Loucy (cell line): Measurements from ENCODE around the gene ADAMTS6.

Experiments used
- H2AFZ ChIP-seq: fragments of 200-600 bp; sonication (generic); 2 replicates; pipeline ENCODE4 v1.6.0; 2016; ENCODE audit warnings: antibody characterized with exemption, mild to moderate bottlenecking, low read length, moderate library complexity
- H3F3A ChIP-seq: fragments of 200-600 bp; 2 replicates; pipeline ENCODE4 v1.6.0; 2016; ENCODE audit warnings: antibody characterized with exemption, low read depth, mild to moderate bottlenecking
- H3K27me3 ChIP-seq: fragments of 200-600 bp; sonication (generic); 2 replicates; pipeline ENCODE4 v1.6.1; 2014; ENCODE audit warnings: low read length, mild to moderate bottlenecking; ENCODE audit not compliant: insufficient read depth, poor library complexity, severe bottlenecking
- H3K36me3 ChIP-seq: fragments of 200-600 bp; sonication (generic); 2 replicates; pipeline ENCODE4 v1.6.1; 2016; ENCODE audit warnings: low read length; ENCODE audit not compliant: insufficient read depth
- H3K4me1 ChIP-seq: fragments of 200-600 bp; sonication (generic); 2 replicates; pipeline ENCODE4 v1.5.1; 2014; ENCODE audit warnings: low read length, mild to moderate bottlenecking; ENCODE audit not compliant: insufficient read depth, poor library complexity, severe bottlenecking
- H3K4me2 ChIP-seq: fragments of 200-600 bp; sonication (generic); 2 replicates; pipeline ENCODE4 v1.6.0; 2014; ENCODE audit warnings: antibody characterized with exemption, low read length, low read depth, mild to moderate bottlenecking; ENCODE audit not compliant: poor library complexity, severe bottlenecking
- H3K4me3 ChIP-seq: fragments of 200-600 bp; sonication (generic); 2 replicates; pipeline ENCODE4 v1.5.1; 2014; ENCODE audit warnings: low read length, mild to moderate bottlenecking, mixed read lengths; ENCODE audit not compliant: poor library complexity, severe bottlenecking
- H3K79me2 ChIP-seq: fragments of 200-600 bp; sonication (generic); 2 replicates; pipeline ENCODE4 v1.6.1; 2014; ENCODE audit warnings: low read length; ENCODE audit not compliant: insufficient read depth
- H3K9ac ChIP-seq: fragments of 200-600 bp; sonication (generic); 2 replicates; pipeline ENCODE4 v1.6.0; 2014; ENCODE audit warnings: mild to moderate bottlenecking, low read depth, low read length, moderate library complexity; ENCODE audit not compliant: poor library complexity, severe bottlenecking
- H3K9me2 ChIP-seq: fragments of 200-600 bp; sonication (generic); replicated peaks from 2 replicates; pipeline ENCODE4 v1.6.1; 2016; ENCODE audit warnings: low read depth, low read length, mixed read lengths
- H3K9me3 ChIP-seq: fragments of 200-600 bp; sonication (generic); 2 replicates; pipeline ENCODE4 v1.6.1; 2014; ENCODE audit warnings: mild to moderate bottlenecking, antibody characterized with exemption, low read length, low read depth; ENCODE audit not compliant: insufficient read depth
- H4K20me1 ChIP-seq: fragments of 200-600 bp; sonication (generic); 2 replicates; pipeline ENCODE4 v1.6.0; 2014; ENCODE audit warnings: antibody characterized with exemption, low read length, mild to moderate bottlenecking; ENCODE audit not compliant: insufficient read depth, poor library complexity, severe bottlenecking
- EZH2phosphoT487 ChIP-seq: fragments of 200-600 bp; IDR thresholded peaks from 2 replicates; pipeline ENCODE4 v1.6.1; 2018; ENCODE audit warnings: antibody characterized with exemption, mild to moderate bottlenecking, moderate library complexity, borderline replicate concordance
- TF ChIP-seq, protein P1 (sequence below): fragments of 200-600 bp; sonication (generic); conservative IDR thresholded peaks from 2 replicates; pipeline ENCODE4 v1.5.1; 2014; ENCODE audit warnings: mild to moderate bottlenecking, antibody characterized with exemption, low read length

Gene ADAMTS6

DNA sequence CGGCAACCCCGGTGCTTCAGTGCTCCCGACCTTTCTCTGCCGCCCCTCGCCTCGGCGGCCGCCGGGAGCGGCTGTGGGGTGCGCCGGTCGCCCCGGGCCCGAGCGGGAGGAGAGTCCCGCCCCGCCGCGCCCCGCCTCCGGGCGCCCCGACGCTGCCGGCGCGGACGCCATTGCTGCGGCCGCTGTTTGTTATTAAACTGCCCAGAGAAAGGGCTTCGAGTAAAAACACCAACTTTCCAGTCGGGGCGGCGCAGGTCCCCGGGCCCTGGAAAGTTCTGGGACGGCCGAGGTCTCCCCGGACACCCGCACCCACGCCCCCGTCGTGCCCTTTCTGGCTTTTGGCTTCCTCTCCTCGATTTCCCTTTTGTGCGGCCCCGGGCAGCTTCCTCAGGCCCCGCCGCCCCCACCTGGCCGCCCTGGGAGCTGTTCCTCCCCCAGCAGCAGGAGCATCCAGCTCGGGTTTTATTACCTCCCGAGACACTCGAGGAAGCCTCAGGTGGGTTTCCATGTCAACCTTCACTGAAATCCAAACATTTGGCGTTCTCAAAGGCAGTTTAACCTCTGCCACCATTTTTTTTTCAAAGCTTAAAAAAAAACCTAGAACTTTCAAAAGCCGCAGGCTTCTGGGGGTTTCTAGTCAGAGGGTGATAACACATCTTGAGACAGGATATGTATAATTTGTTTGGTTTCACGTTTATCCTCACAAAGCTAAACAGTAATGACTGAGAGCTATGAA is 378.6 kb downstream of the ADAMTS6 start:
- no peaks in the 10 kb centered on the region for H3K79me2 ChIP-seq
- H2AFZ ChIP-seq = no peak overlapping the region
- no peaks in the 10 kb centered on the region for H3K27me3 ChIP-seq
- H3K4me2 ChIP-seq = no peak overlapping the region
- TF ChIP-seq EZH2phosphoT487 = no peak
- TF ChIP-seq, protein P1, sequence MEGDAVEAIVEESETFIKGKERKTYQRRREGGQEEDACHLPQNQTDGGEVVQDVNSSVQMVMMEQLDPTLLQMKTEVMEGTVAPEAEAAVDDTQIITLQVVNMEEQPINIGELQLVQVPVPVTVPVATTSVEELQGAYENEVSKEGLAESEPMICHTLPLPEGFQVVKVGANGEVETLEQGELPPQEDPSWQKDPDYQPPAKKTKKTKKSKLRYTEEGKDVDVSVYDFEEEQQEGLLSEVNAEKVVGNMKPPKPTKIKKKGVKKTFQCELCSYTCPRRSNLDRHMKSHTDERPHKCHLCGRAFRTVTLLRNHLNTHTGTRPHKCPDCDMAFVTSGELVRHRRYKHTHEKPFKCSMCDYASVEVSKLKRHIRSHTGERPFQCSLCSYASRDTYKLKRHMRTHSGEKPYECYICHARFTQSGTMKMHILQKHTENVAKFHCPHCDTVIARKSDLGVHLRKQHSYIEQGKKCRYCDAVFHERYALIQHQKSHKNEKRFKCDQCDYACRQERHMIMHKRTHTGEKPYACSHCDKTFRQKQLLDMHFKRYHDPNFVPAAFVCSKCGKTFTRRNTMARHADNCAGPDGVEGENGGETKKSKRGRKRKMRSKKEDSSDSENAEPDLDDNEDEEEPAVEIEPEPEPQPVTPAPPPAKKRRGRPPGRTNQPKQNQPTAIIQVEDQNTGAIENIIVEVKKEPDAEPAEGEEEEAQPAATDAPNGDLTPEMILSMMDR = no peak
- H3K4me3 ChIP-seq = no peak overlapping the region
- H3F3A ChIP-seq = no peaks in the 10 kb centered on the region
- H3K9me2 ChIP-seq = no peaks in the 10 kb centered on the region
- no peak overlapping the region for H3K9ac ChIP-seq
- no peaks in the 10 kb centered on the region for H3K4me1 ChIP-seq
- H4K20me1 ChIP-seq = no peaks in the 10 kb centered on the region
- H3K36me3 ChIP-seq = no peaks in the 10 kb centered on the region
- H3K9me3 ChIP-seq = no peaks in the 10 kb centered on the region

DNA sequence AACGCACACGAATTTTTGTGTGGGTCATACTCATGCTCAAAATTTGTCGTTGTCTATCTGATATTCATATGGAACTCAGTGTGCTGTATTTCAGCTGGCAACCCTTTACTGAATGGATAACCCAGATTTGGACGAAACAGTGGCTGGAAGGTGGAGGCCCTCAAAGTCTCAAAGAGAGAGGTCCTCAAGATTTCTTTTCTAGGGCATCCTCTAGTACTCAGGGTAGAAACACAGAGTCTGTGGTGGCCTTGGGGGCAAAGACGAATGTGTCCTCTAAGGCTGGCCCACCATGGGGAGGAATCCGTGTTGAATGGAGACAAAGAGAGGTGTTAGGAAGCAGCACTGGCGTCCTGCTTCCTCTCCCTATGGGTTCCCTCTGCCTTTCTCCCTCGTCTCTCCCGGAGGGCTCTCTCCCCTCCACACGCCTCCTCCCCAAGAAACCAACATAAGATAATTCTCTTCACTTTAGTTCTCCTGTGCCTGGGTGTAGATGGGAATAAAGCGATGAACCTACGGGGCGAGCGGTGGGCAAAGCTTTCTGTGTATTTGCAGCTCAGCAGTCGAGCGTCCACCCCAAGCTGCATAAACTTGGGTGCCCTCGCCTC is 379.2 kb downstream of the ADAMTS6 start:
- H2AFZ ChIP-seq = no peak overlapping the region
- H3K4me2 ChIP-seq = no peak overlapping the region

DNA sequence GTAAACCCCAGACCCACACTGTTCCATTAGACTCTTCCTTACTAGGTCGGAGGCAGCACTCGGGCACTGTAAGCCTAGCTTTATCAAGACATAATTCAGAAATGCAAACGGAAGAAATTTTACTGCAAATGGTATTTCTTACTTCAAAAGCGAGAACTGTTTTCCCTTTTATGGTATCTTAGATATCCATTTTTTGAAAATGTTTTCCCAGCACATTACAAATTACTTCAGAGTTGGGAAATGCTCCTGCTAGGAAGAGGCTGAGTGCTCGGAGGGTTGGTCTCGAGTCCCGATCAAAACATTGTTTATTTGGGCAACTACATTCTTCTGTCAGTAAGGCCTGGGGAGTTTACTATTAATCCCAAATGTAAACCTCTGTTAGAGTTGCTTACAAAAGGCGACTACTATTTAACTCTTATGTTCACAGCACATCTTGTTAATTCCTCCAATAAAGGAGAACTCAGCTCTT is 380.1 kb downstream of the ADAMTS6 start:
- no peaks in the 10 kb centered on the region for H3K79me2 ChIP-seq
- H3K9me3 ChIP-seq = no peaks in the 10 kb centered on the region
- no peaks in the 10 kb centered on the region for H3F3A ChIP-seq
- H3K27me3 ChIP-seq = no peaks in the 10 kb centered on the region
- no peaks in the 10 kb centered on the region for H3K36me3 ChIP-seq
- no peak overlapping the region for H2AFZ ChIP-seq
- H3K9ac ChIP-seq = no peak overlapping the region
- no peak overlapping the region for H3K4me3 ChIP-seq
- no peaks in the 10 kb centered on the region for H3K4me1 ChIP-seq
- no peak for TF ChIP-seq EZH2phosphoT487
- TF ChIP-seq, protein P1 = no peak
- H4K20me1 ChIP-seq = no peaks in the 10 kb centered on the region
- H3K9me2 ChIP-seq = no peaks in the 10 kb centered on the region
- no peak overlapping the region for H3K4me2 ChIP-seq

More for the DNA sequence above, 379.2 kb downstream of the ADAMTS6 start:
- no peaks in the 10 kb centered on the region for H3K4me1 ChIP-seq
- no peaks in the 10 kb centered on the region for H3K79me2 ChIP-seq
- no peaks in the 10 kb centered on the region for H3F3A ChIP-seq
- no peak overlapping the region for H3K9ac ChIP-seq
- no peaks in the 10 kb centered on the region for H4K20me1 ChIP-seq
- H3K9me2 ChIP-seq = no peaks in the 10 kb centered on the region
- TF ChIP-seq EZH2phosphoT487 = no peak
- TF ChIP-seq, protein P1 = no peak
- H3K27me3 ChIP-seq = no peaks in the 10 kb centered on the region
- H3K9me3 ChIP-seq = no peaks in the 10 kb centered on the region
- H3K36me3 ChIP-seq = no peaks in the 10 kb centered on the region
- H3K4me3 ChIP-seq = no peak overlapping the region
